HG03439 (cell line): Measurements from ENCODE around the gene FAS.

Experiments
- ATAC-seq: cut with Tn5 transposase; IDR thresholded peaks from one replicate; pipeline ENCODE4 v1.9.1; 2021; ENCODE audit warnings: mild to moderate bottlenecking, moderate library complexity; ENCODE audit not compliant: unreplicated experiment

The FAS gene

DNA sequence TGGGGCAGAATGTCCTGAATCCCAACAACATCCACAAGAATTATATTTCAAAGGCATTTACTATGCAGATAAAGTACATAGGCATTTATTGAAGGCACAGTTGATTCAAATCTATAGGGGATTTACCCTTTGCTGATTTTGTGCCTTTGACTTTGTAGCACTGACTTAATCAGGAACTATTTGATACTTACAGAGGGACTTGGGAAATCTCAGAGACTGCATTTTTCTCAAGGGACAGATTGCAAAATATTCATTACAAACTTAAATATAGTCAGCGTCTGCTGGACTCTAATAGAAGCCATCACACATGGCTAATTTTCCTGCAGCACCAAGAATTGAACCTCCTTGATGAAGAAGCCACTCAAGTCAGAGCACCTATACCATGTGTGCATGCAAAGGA lies 44.9 kb downstream of the FAS start:
- ATAC-seq: no peak

DNA sequence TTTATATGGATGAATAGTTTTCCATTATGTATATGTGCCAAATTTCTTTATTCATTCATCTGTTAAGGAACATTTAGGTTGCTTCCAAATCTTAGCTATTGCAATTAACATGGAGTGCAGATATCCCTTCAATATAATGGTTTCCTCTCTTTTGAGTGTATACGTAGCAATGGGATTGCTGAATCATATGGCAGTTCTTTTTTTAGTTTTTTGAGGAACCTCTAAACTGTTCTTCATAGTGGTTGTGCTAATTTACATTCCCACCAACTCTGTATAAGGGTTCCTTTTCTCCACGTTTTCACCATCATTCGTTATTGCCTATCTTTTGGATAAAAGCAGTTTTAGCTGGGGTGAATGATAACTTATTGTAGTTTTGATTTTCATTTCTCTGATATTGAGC lies 46.5 kb downstream of the FAS start:
- ATAC-seq: no peak

DNA sequence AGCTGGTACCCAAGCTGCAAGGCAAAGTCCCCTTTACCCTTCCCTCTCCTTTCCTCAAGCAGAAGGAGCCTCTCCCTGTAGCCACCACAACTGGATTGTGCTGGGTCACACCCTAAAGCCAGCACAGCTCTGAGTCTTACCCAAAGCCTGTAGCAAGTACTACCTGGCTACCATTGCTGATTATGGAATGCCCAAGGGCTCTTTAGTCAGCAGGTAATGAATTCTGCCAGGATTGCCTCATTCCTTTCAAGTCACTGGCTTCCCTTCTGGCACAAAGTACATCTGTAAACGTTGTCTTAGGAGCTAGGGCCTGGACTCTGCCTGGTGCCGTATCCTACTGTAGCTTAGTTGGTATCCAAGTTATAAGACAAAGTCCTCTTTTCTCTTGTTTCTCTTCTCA lies 52.0 kb downstream of the FAS start:
- no peak for ATAC-seq

DNA sequence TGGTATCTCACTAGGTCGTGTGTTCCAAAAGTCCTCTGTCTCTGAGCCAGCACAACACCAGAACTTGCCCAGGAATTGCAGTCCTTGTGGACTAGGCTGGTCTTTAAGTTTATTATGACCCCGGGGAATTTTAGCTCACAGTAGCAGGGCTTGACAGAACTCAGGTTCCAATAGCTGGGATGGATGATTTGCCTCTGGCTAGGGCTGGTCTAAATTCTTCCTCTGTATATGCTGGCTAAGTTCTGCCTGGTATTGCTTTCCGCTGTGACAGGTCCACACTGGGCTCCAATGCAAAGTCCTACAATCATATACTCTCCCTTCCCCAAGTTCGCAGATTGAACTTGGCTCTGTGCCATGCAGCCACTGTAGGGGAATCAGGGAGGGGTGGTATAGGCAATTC lies 52.5 kb downstream of the FAS start:
- ATAC-seq: no peak

DNA sequence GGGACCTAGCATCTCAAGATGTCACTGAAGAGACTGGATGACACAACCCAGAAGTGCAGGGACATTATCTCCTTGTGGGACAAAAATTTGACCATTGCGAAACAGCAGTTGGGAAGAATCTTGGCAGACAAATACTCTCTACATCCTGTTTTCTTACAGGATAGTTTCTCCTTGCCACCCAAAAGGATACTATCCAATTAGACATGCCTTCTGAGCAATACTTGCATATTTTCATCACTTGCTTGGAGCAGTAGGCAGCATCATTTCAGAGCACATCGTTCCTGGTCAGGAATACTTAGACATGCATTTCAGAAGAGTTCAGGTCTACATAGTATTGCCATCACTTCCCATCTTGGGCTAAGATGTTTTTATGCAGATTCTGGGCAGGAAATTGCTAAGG lies 56.8 kb downstream of the FAS start:
- ATAC-seq: no peak

DNA sequence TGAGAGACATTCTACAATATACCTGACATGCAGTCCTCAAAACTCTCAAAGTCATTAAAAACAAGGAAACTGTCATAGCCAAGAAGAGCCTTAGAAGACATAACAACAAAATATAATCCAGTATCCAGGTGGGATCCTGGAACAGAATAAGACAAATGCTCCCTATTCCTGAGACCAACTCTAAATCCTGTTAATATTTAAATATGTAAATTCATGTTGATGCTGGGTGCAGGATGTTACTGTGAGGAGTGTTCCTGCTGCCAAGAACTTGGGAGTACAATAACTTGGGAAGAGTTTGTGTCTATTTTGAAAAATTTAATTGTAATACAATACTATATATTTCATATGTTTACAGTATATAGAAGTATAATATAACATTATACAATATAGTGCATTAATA lies 61.0 kb downstream of the FAS start:
- ATAC-seq: no peak

DNA sequence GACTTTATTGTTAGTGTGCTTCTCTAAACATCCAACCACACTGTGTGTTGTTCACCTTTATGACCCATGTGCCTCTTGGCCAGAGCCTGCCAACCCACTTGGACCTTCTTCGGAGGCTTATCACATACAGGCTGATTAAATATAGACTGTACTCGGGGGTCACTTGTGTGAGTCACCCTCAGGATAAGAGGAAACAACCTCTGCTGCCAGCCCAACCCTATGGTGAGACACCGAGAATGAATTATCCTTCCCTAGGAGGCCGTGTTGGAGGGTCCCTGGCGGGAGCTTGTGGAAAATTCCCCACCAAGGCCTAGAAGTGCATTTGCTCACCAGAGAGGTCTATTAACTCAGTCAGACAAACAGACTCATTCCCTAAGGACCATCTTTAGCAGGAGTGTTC lies 63.0 kb downstream of the FAS start:
- no peak for ATAC-seq

DNA sequence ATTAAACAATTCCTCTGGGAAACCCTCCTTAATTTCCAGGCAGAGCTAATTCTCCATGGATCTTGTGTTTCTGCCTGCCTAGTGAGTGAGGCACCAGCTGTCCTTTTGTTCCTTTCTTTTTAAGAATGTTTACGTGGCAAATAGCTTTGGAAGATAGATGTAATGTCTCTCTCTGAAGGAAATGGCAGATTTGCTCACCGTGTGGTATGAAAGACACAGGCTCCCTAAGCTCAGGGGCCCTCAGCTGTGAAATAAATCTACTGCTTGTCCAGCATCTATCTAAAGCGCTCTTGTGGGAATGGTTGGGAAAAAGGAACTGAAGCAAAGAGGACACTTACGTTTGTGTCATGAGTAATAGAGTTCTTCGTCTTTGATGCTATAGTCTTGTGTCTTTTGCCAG lies 64.6 kb downstream of the FAS start:
- no peak for ATAC-seq

DNA sequence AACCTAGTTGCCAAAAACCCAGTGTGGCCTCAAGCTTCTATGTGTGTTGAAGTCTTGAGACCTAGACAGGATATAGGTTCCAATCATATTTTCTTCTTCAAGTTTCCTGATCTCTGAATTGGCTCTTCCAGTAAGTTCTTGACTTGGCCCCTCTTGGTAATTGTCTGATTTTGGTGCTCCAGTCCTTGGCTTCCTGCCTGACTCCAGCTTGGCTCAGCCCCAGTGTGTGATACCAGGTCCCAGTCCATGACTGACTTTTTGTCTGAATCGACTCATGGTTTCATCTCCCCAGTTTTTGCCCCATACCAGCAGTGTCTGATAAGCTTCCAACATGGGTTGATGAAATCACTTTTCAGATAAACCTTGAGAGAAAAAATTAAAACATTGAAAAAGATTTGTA lies 72.3 kb downstream of the FAS start:
- no peak for ATAC-seq

DNA sequence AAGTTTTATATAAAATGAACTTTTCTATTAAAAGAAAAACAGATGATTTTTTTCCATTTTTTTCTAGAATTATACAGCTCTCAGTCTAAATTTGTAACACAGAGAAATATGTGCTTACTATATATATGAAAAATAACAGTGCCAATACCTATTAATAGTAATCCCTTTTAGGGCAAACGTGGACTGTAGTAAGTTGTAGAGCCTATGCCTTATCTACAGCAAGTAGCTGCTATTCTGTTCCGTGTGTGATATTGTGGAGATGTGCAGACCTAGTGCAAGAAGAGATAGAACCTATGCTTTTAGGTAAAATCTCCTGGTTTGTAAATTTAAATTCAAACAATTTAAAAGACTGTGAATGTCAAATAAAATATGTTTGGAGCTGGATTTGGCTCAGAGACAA lies 72.9 kb downstream of the FAS start:
- ATAC-seq: no peak

DNA sequence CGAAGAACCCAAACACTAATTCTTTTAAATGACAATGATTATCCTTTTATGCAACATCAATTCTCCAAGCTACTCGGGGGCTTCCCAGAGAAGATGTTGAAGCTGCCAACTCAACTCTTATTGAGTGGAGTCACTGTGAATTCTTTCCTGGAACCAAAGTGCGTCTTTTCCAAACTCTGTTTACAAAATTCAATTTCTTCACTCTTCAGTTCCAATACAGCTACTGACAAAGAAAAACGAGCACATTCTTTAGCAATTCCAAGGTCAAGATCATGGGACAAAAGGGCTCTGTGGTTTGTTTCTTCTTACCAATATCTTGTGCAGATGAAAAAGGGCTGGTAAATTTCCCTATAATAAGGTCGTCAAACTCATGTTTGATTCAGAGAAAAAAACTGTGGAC lies 74.2 kb downstream of the FAS start:
- ATAC-seq: no peak
